SU-DHL-6 (cell line): Measurements from ENCODE around the gene RPL13A.

Experiments used
- EZH2phosphoT487 ChIP-seq: fragments of 200-600 bp; sonication (generic), shearing (Covaris generic); conservative IDR thresholded peaks from 2 replicates; pipeline ENCODE4 v1.6.1; 2018; ENCODE audit warnings: mild to moderate bottlenecking, antibody characterized with exemption, low read length, moderate library complexity, mixed read lengths
- TF ChIP-seq, protein P1 (sequence below): fragments of 200-600 bp; sonication (generic); IDR thresholded peaks from one replicate; pipeline ENCODE4 v1.5.1; 2017; ENCODE audit warnings: antibody characterized with exemption, mild to moderate bottlenecking, low read length, moderate library complexity; ENCODE audit not compliant: insufficient read depth, poor library complexity, severe bottlenecking

- TF ChIP-seq, protein P1, sequence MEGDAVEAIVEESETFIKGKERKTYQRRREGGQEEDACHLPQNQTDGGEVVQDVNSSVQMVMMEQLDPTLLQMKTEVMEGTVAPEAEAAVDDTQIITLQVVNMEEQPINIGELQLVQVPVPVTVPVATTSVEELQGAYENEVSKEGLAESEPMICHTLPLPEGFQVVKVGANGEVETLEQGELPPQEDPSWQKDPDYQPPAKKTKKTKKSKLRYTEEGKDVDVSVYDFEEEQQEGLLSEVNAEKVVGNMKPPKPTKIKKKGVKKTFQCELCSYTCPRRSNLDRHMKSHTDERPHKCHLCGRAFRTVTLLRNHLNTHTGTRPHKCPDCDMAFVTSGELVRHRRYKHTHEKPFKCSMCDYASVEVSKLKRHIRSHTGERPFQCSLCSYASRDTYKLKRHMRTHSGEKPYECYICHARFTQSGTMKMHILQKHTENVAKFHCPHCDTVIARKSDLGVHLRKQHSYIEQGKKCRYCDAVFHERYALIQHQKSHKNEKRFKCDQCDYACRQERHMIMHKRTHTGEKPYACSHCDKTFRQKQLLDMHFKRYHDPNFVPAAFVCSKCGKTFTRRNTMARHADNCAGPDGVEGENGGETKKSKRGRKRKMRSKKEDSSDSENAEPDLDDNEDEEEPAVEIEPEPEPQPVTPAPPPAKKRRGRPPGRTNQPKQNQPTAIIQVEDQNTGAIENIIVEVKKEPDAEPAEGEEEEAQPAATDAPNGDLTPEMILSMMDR = no peak
- no peak for TF ChIP-seq EZH2phosphoT487
Observed at GRCh38 chr19:49486710-49487276, 615 bp upstream of the RPL13A start.
